MCF 10A (cell line): ENCODE data around the gene FOXP1. TPM values are rescaled to one million over a fixed set of nuclear protein-coding genes. Genes with fewer than 3 reads are reported as not detected.

ENCODE experiments used
- BruUV-seq: library from RNA; stranded (reverse); fragments of 400-500 nt; replicated peaks from 2 replicates; lab custom pipeline; 2021; lab: Mats Ljungman, UMichigan
- CTCF ChIA-PET: fragments of 300-600 bp; sonication (Branson Sonifier 250); formaldehyde crosslinking; extraction: SDS; loops from one replicate; lab custom pipeline; 2021; ENCODE audit warnings: antibody characterized with exemption, inconsistent platforms; lab: Yijun Ruan, JAX
- POLR2A ChIA-PET: fragments of 300-600, 350-650 bp; sonication (Branson Sonifier 250); formaldehyde crosslinking; extraction: SDS; loops from one replicate; lab custom pipeline; 2020; ENCODE audit warnings: antibody characterized with exemption, inconsistent platforms; lab: Yijun Ruan, JAX
- DNase-seq: peaks from one replicate; pipeline ENCODE4 v3.0.0-alpha.2; 2018; ENCODE audit not compliant: unreplicated experiment
- H3K27ac Mint-ChIP-seq: one replicate; pipeline ENCODE4 v1.8.0; 2022; ENCODE audit warnings: mild to moderate bottlenecking, low read depth, mixed read lengths; ENCODE audit not compliant: unreplicated experiment
- H3K27me3 Mint-ChIP-seq: one replicate; pipeline ENCODE4 v1.8.0; 2022; ENCODE audit warnings: mixed read lengths; ENCODE audit not compliant: insufficient read depth, unreplicated experiment
- H3K36me3 Mint-ChIP-seq: one replicate; pipeline ENCODE4 v1.8.0; 2022; ENCODE audit warnings: mild to moderate bottlenecking, moderate library complexity, mixed read lengths; ENCODE audit not compliant: insufficient read depth, unreplicated experiment
- H3K4me1 Mint-ChIP-seq: one replicate; pipeline ENCODE4 v1.8.0; 2022; ENCODE audit warnings: mixed read lengths; ENCODE audit not compliant: insufficient read depth, unreplicated experiment
- H3K4me3 Mint-ChIP-seq: one replicate; pipeline ENCODE4 v1.8.0; 2022; ENCODE audit warnings: mild to moderate bottlenecking, moderate library complexity, mixed read lengths; ENCODE audit not compliant: unreplicated experiment
- H3K9me3 Mint-ChIP-seq: one replicate; pipeline ENCODE4 v1.8.0; 2022; ENCODE audit warnings: mixed read lengths; ENCODE audit not compliant: unreplicated experiment
- CTCF ChIP-seq: fragments of 200-600 bp; IDR thresholded peaks from one replicate; pipeline ENCODE4 v1.8.0; 2022; ENCODE audit warnings: antibody characterized with exemption, mild to moderate bottlenecking; ENCODE audit not compliant: unreplicated experiment
- intact Hi-C: fragments of 100-400 bp; cut with micrococcal nuclease; formaldehyde crosslinking; loops from 2 replicates; pipeline ENCODE4 v1.14.1; 2022
- total RNA-seq: library from RNA; stranded (reverse); gene quantifications from 2 replicates; pipeline ENCODE4 v1.2.3, GENCODE V29; 2022

FOXP1 gene
- total RNA-seq, 1 experiment from 2014 or later, result 49.0 TPM

GRCh38 chr3:71319771-71320170, 263.8 kb downstream of the FOXP1 start:
- CTCF ChIA-PET, result no interaction called here
- Mint-ChIP-seq H3K27me3 (no peaks in the 10 kb centered on the region), H3K4me1 (no peaks in the 10 kb centered on the region), H3K36me3 (no peaks in the 10 kb centered on the region), H3K9me3 (no peaks in the 10 kb centered on the region), H3K27ac (no peak overlapping the region), H3K4me3 (no peak overlapping the region)
- POLR2A ChIA-PET, result no interaction called here
- BruUV-seq, result no TSS peak
- intact Hi-C loops, result no loop called here
- TF ChIP-seq CTCF, result no peak
- DNase-seq, result no peak

GRCh38 chr3:71318458-71318827, 265.1 kb downstream of the FOXP1 start:
- no peak for TF ChIP-seq CTCF
- Mint-ChIP-seq H3K4me3 (no peak overlapping the region), H3K4me1 (no peaks in the 10 kb centered on the region), H3K9me3 (no peaks in the 10 kb centered on the region), H3K36me3 (no peaks in the 10 kb centered on the region), H3K27me3 (no peaks in the 10 kb centered on the region), H3K27ac (no peak overlapping the region)
- intact Hi-C loops, result no loop called here
- CTCF ChIA-PET, result interaction anchor here (0.6 to 0.7 kb wide), 2 partner anchors 25 to 385 kb away, joined by 3 to 4 read pairs; no protein-coding TSS in a partner anchor
- BruUV-seq, result no TSS peak
- no peak for DNase-seq
- POLR2A ChIA-PET, result no interaction called here

GRCh38 chr3:71317749-71318457, 265.6 kb downstream of the FOXP1 start:
- Mint-ChIP-seq H3K4me1 (no peaks in the 10 kb centered on the region), H3K4me3 (no peak overlapping the region), H3K9me3 (no peaks in the 10 kb centered on the region), H3K27ac (no peak overlapping the region), H3K27me3 (no peaks in the 10 kb centered on the region), H3K36me3 (no peaks in the 10 kb centered on the region)
- DNase-seq, result no peak
- TF ChIP-seq CTCF, result no peak
- ChIA-PET CTCF (interaction anchor here (0.6 to 0.9 kb wide), 2 partner anchors 10 to 110 kb away, joined by 3 read pairs; no protein-coding TSS in a partner anchor), POLR2A (no interaction called here)
- no TSS peak for BruUV-seq
- intact Hi-C loops, result no loop called here

GRCh38 chr3:71317140-71317539, 266.4 kb downstream of the FOXP1 start:
- BruUV-seq, result no TSS peak
- Mint-ChIP-seq H3K27me3 (no peaks in the 10 kb centered on the region), H3K9me3 (no peaks in the 10 kb centered on the region), H3K36me3 (no peaks in the 10 kb centered on the region), H3K4me3 (no peak overlapping the region), H3K27ac (no peak overlapping the region), H3K4me1 (no peaks in the 10 kb centered on the region)
- ChIA-PET POLR2A (no interaction called here), CTCF (interaction anchor here (0.7 to 0.9 kb wide), 2 partner anchors 9 to 25 kb away, joined by 3 to 4 read pairs; no protein-coding TSS in a partner anchor)
- no peak for TF ChIP-seq CTCF
- no peak for DNase-seq
- intact Hi-C loops, result no loop called here
